GM10248 (cell line): ENCODE measurements around the gene TANC1.

Source experiments
- CTCF ChIA-PET: fragments of 300-600 bp; sonication (Branson Sonifier 250); formaldehyde crosslinking; extraction: SDS; loops from one replicate; lab custom pipeline; 2021; ENCODE audit warnings: antibody characterized with exemption; lab: Yijun Ruan, JAX
- POLR2A ChIA-PET: fragments of 350-650 bp; sonication (Branson Sonifier 250); formaldehyde crosslinking; extraction: SDS; loops from one replicate; lab custom pipeline; 2020; ENCODE audit warnings: antibody characterized with exemption; lab: Yijun Ruan, JAX
- DNase-seq: peaks from one replicate; pipeline ENCODE4 v3.0.0; 2012; ENCODE audit errors: extremely low spot score
- CTCF ChIP-seq: IDR thresholded peaks from 2 replicates; pipeline ENCODE4 v1.5.1; 2012; ENCODE audit warnings: mild to moderate bottlenecking, low read depth; ENCODE audit errors: extremely low read depth, missing control alignments, control extremely low read depth

TANC1 gene

GRCh38 chr2:159045545-159046454 lies 77.4 kb downstream of the TANC1 start:
- CTCF ChIA-PET, result interaction anchor here (1.9 kb wide), 1 partner anchor 11 kb away, joined by 5 read pairs; no protein-coding TSS in a partner anchor
- POLR2A ChIA-PET, result no interaction called here
- DNase-seq, result no peak
- TF ChIP-seq CTCF, result no peak

GRCh38 chr2:159046966-159047365 lies 78.5 kb downstream of the TANC1 start:
- CTCF ChIA-PET, result no interaction called here
- POLR2A ChIA-PET, result no interaction called here
- TF ChIP-seq CTCF, result no peak
- DNase-seq, result no peak

GRCh38 chr2:159050426-159050825 lies 82.0 kb downstream of the TANC1 start:
- DNase-seq, result no peak
- ChIA-PET CTCF (no interaction called here), POLR2A (no interaction called here)
- TF ChIP-seq CTCF, result no peak

GRCh38 chr2:159051133-159051532 lies 82.7 kb downstream of the TANC1 start:
- no peak for TF ChIP-seq CTCF
- POLR2A ChIA-PET, result no interaction called here
- DNase-seq, result no peak

GRCh38 chr2:159051661-159052060 lies 83.2 kb downstream of the TANC1 start:
- POLR2A ChIA-PET, result no interaction called here
- CTCF ChIA-PET, result interaction anchor here (0.8 to 1.0 kb wide), 2 partner anchors 9 to 12 kb away, joined by 3 to 4 read pairs; no protein-coding TSS in a partner anchor
- TF ChIP-seq CTCF, result no peak
- DNase-seq, result no peak

More at GRCh38 chr2:159051133-159051532, 82.7 kb downstream of the TANC1 start:
- CTCF ChIA-PET, result interaction anchor here (0.8 to 1.0 kb wide), 2 partner anchors 9 to 12 kb away, joined by 3 to 4 read pairs; no protein-coding TSS in a partner anchor

GRCh38 chr2:159052157-159052601 lies 83.7 kb downstream of the TANC1 start:
- DNase-seq, result no peak
- POLR2A ChIA-PET, result no interaction called here
- no peak for TF ChIP-seq CTCF
- CTCF ChIA-PET, result interaction anchor here (1.0 kb wide), 1 partner anchor 11 kb away, joined by 4 read pairs; no protein-coding TSS in a partner anchor
